ENCODE measurements around the gene SLC36A1. TPM values are rescaled to one million over a fixed set of nuclear protein-coding genes. Genes with fewer than 3 reads are reported as not detected.

The SLC36A1 gene
- total and polyA plus RNA-seq, 2 of the 8 experiments (the other 6 are each of a cell fraction or from before 2014, with no cell fraction given): 6.6 to 9.6 TPM

- Histone ChIP-seq H4K20me1 (replicated peaks in 1 of 2; ENCODE audit: control insufficient read depth in 1 of 2, insufficient read depth in 2 of 2, low read length in 2 of 2) (no peaks in the 10 kb centered on the region), H3K79me1 (ENCODE audit: low read depth, low read length) (0 out of 2 replicates have a peak, but pooled peaks cover 3% of the 10 kb centered on the region), H2BK12ac (ENCODE audit: low read depth, low read length) (no peak overlapping the region), H3K9ac (replicated peaks in 1 of 4; ENCODE audit: extremely low read depth in 1 of 4, low read depth in 3 of 4, low read length in 3 of 4) (peak overlapping the region in 2 of 4 experiments; percentile 13 to 46; a peak in 3 of 7 replicates), H4K91ac (replicated peaks; ENCODE audit: insufficient read length, low read length) (no peak overlapping the region), H3K4ac (replicated peaks; ENCODE audit: insufficient read length, low read depth, low read length) (no peak overlapping the region), H3K56ac (replicated peaks; ENCODE audit: insufficient read length, low read depth, low read length) (no peak overlapping the region), H3K27me3 (replicated peaks in 1 of 4; ENCODE audit: control insufficient read depth in 3 of 4, extremely low read depth in 1 of 4, insufficient read depth in 3 of 4, low read length in 3 of 4) (no peaks in the 10 kb centered on the region), H3K36me3 (ENCODE audit: control insufficient read depth in 2 of 4, insufficient read depth in 4 of 4, low read length in 3 of 4) (no peaks in the 10 kb centered on the region), H2AK5ac (ENCODE audit: low read depth, low read length) (no peak overlapping the region), H3K4me3 (ENCODE audit: extremely low read depth in 1 of 4, insufficient read depth in 2 of 4, low read depth in 3 of 4, low read length in 4 of 4) (peak overlapping the region; percentile 45 to 81 (median 72)), H3K18ac (ENCODE audit: extremely low read depth, low read length) (peak overlapping the region; percentile 20; the same call in 1 of the 2 replicates), H2BK15ac (ENCODE audit: low read length) (no peak overlapping the region), H2BK120ac (replicated peaks; ENCODE audit: low read depth, low read length) (no peak overlapping the region), H3K4me2 (ENCODE audit: insufficient read depth in 1 of 2, low read depth in 2 of 2, low read length in 2 of 2) (peak overlapping the region; percentile 89 to 96), H2BK5ac (ENCODE audit: low read depth, low read length) (peak overlapping the region; percentile 18; the same call in 1 of the 2 replicates), H3K23ac (ENCODE audit: insufficient read length) (no peak overlapping the region), H3K14ac (ENCODE audit: insufficient read length) (no peak overlapping the region), H3K23me2 (ENCODE audit: low read depth, low read length) (peaks cover 8% of the 10 kb centered on the region), H3K27ac (ENCODE audit: low read depth, low read length) (no peak overlapping the region), H2BK20ac (ENCODE audit: low read length) (peak overlapping the region; percentile 11; the same call in 1 of the 2 replicates), H3K4me1 (replicated peaks in 1 of 4; ENCODE audit: control insufficient read depth in 3 of 4, insufficient read depth in 4 of 4, low read length in 3 of 4) (peaks cover 0 to 10% (median 4%) of the 10 kb centered on the region in 4 experiments; a peak in 4 of 7 replicates), H3K9me3 (ENCODE audit: insufficient read depth in 2 of 2, low read depth in 1 of 2, low read length in 1 of 2) (no peaks in the 10 kb centered on the region), H4K5ac (ENCODE audit: insufficient read length, low read depth, low read length) (no peak overlapping the region), H2AFZ (ENCODE audit: low read length) (peak overlapping the region; percentile 76), H4K8ac (ENCODE audit: extremely low read depth, insufficient read depth, low read length) (no peak overlapping the region), H3K79me2 (ENCODE audit: control insufficient read depth in 1 of 2, insufficient read depth in 2 of 2, low read length in 2 of 2) (0 out of 4 replicates have a peak, but pooled peaks cover 0 to 3% of the 10 kb centered on the region in 2 experiments)
- CTCF ChIA-PET (ENCODE audit: partially characterized antibody): interaction anchor here (0.6 to 8.0 kb wide), 61 partner anchors 11 to 416 kb away, joined by 3 to 136 read pairs (median 4); partner anchors contain the start of genes CCDC69, GM2A, SLC36A3 and SPARC
- FAIRE-seq: no peak
- WGBS, 2 experiments (ENCODE audit: extremely low coverage in 1 of 2, insufficient coverage in 1 of 2, insufficient read length in 1 of 2, insufficient replicate concordance in 2 of 2, low coverage in 1 of 2, low lambda C conversion rate in 2 of 2, missing lambda C conversion rate in 1 of 2): 22% methylated on average over 22 of the region's 24 CpGs; no CpG with 5 or more reads in 1 of the 2 experiments
- DNase-seq (ENCODE audit: low read depth in 1 of 2, low spot score in 2 of 2): peak in 1 of 2 experiments; percentile 7
- POLR2A ChIA-PET (ENCODE audit: partially characterized antibody): interaction anchor here (0.6 to 1.8 kb wide), 4 partner anchors 11 to 60 kb away, joined by 3 to 13 read pairs (median 4); no protein-coding TSS in a partner anchor
- TF ChIP-seq RXRA (IDR thresholded peaks at IDR 0.05; ENCODE audit: insufficient read depth, low read depth, low read length) (no peak), GTF2F1 (IDR thresholded peaks at IDR 0.05; ENCODE audit: borderline replicate concordance, low read depth, low read length) (no peak), JUN (IDR thresholded peaks at IDR 0.05; ENCODE audit: low read depth, low read length) (no peak), RNF2 (IDR thresholded peaks at IDR 0.05; ENCODE audit: borderline replicate concordance, low read depth, low read length, missing control alignments, poor library complexity, severe bottlenecking) (no peak), ZNF274 (IDR thresholded peaks at IDR 0.05; ENCODE audit: borderline replicate concordance, extremely low read depth, low read length) (no peak), SAP30 (IDR thresholded peaks at IDR 0.05; ENCODE audit: insufficient read depth, insufficient replicate concordance, low read length) (no peak), ASH2L (IDR thresholded peaks at IDR 0.05; ENCODE audit: low read length) (peak; percentile 82), CTBP2 (IDR thresholded peaks at IDR 0.05; ENCODE audit: borderline replicate concordance, insufficient read depth, insufficient read length, low read length) (peak; percentile 12), TAF1 (IDR thresholded peaks at IDR 0.05; ENCODE audit: low read depth, low read length) (no peak), POU5F1 (IDR thresholded peaks at IDR 0.05; ENCODE audit: low read depth, low read length) (no peak)
These were observed 909 bp downstream of the SLC36A1 start for GRCh38 chr5:151448038-151448985.
